K562 (cell line): ENCODE measurements around the gene PNPLA7.

ENCODE experiments used
- GATAD2B ChIP-seq: fragments of 450-650 bp; IDR thresholded peaks from 2 replicates; pipeline ENCODE4 v1.6.1; 2017; ENCODE audit warnings: mild to moderate bottlenecking, borderline replicate concordance
- NCOA1 ChIP-seq: fragments of 450-650 bp; IDR thresholded peaks from 2 replicates; pipeline ENCODE4 v1.6.1; 2016; ENCODE audit warnings: low read depth
- POU5F1 ChIP-seq: fragments of 150-350 bp; IDR thresholded peaks from 2 replicates; pipeline ENCODE4 v1.6.1; 2014; ENCODE audit warnings: borderline replicate concordance, low read length, low read depth, mild to moderate bottlenecking; ENCODE audit not compliant: partially characterized antibody
- RFX1 ChIP-seq: fragments of 450-650 bp; IDR thresholded peaks from 2 replicates; pipeline ENCODE4 v1.6.1; 2016; ENCODE audit warnings: mild to moderate bottlenecking, moderate library complexity
- SMAD3 ChIP-seq: fragments of 450-650 bp; formaldehyde crosslinking; conservative IDR thresholded peaks from 2 replicates; pipeline ENCODE4 v1.4.0; 2020; ENCODE audit warnings: mild to moderate bottlenecking
- U2AF1 ChIP-seq: fragments of 200-400 bp; formaldehyde crosslinking; optimal IDR thresholded peaks from 2 replicates; pipeline ENCODE3; 2017; ENCODE audit warnings: mild to moderate bottlenecking, low read depth, low read length, moderate library complexity
- USF2 ChIP-seq: sonication (generic); formaldehyde crosslinking; IDR thresholded peaks from 2 replicates; pipeline ENCODE4 v1.5.0; 2020; ENCODE audit warnings: missing genetic modification reagents
- ZNF134 ChIP-seq: fragments of 250-450 bp; sonication (Bioruptor Pico); conservative IDR thresholded peaks from 2 replicates; pipeline ENCODE4 v1.4.0; 2020

GRCh38 chr9:137598943-137599342 lies 48.7 kb upstream of the PNPLA7 start:
- no peak for TF ChIP-seq RFX1
- no peak for TF ChIP-seq USF2 (CRISPR knock-in tag)
- TF ChIP-seq POU5F1: no peak
- no peak for TF ChIP-seq GATAD2B
- TF ChIP-seq NCOA1: no peak
- no peak for TF ChIP-seq U2AF1
- TF ChIP-seq SMAD3: no peak
- no peak for TF ChIP-seq ZNF134 (CRISPR knock-in tag)
